Activated CD4-positive, alpha-beta T cell treated with anti-CD3 and anti-CD28 coated beads, Interleukin-2, Interleukin-6, amounts not matched to agents 100 ng/mL and 50 ng/mL, durations not matched to agents 16 hours and 8 hours (primary cell): ENCODE data around the gene C1QA.
"Not testable (repeated sequence)": the region's sequence is repeated elsewhere in the genome, so short reads cannot be mapped to it uniquely, and the experiment has no call there.

Source experiments
- DNase-seq: peaks from one replicate; pipeline ENCODE4 v3.0.0-alpha.2; 2020

The C1QA gene

DNA sequence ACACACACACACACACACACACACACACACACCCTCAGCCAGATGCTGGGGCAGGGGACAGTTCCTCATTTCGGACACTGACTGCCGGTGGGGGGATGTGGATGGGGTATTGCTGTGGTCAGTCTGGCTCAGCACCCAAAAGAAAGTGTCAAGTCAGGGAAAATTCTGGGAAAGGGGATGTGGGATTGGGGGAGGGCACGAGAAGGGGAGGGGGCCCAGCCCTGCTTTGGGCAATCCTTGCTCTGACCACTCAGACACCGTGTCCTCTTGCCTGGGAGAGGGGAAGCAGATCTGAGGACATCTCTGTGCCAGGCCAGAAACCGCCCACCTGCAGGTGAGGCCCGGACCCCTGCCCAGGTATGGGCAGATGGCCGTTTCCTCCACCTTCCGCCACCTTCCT lies 7.0 kb downstream of the C1QA start, which contains the start of gene C1QC:
C1QC (plus strand) TSS at position 253 of the 400 bp plus-strand sequence. CDS start 391 bp downstream, outside the sequence.
- DNase-seq = no peak

DNA sequence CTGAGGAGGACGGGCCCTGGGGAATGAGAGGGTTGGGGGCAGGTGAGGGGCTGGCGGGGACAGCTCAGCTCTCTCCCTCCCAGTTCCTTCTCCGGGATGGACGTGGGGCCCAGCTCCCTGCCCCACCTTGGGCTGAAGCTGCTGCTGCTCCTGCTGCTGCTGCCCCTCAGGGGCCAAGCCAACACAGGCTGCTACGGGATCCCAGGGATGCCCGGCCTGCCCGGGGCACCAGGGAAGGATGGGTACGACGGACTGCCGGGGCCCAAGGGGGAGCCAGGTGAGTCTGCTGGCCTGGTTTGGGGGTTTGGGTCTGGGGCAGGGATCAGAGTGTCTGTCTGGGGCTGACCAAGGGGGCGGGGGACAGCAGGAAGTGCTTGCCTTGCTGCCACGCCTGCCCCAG lies 7.5 kb downstream of the C1QA start:
- DNase-seq = no peak

DNA sequence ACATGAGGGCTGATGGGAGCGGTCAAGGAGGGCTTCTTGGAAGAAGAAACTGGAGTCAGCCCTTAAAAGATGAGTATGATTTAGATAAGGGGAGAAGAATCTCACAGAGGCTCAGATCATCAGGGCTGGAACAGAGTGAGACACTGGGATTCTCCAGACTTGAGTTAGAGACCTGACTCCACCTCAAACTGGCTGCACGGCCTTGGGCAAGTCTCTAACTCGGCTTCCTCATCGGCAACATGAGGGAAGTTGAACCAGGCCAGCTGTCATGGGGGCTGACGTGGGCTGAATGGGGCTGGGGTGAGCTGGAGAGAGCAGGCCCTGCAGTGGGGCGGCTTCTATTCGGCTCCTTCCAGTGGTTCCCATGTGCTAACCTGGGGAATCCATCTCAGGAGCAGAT lies 9.5 kb downstream of the C1QA start:
- no peak for DNase-seq

DNA sequence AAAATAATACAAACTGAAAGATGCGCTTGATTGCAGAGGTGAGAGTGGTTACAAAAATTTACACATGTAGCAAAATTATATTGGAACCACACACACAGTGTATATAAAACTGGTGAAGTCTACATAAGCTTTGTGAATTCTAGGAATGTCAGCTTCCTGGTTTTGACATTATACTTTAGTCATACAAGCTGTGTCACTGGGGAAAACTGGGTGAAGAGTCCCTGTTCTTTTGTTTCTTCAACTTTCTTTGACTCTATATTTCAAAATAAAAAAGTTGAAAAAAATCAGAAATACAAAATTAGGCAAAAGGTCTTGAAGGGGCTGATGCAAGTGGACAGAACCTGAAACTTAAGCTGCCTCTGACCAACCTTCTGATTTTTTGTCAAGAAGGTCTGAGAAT lies 10.0 kb downstream of the C1QA start:
- DNase-seq = no peak

DNA sequence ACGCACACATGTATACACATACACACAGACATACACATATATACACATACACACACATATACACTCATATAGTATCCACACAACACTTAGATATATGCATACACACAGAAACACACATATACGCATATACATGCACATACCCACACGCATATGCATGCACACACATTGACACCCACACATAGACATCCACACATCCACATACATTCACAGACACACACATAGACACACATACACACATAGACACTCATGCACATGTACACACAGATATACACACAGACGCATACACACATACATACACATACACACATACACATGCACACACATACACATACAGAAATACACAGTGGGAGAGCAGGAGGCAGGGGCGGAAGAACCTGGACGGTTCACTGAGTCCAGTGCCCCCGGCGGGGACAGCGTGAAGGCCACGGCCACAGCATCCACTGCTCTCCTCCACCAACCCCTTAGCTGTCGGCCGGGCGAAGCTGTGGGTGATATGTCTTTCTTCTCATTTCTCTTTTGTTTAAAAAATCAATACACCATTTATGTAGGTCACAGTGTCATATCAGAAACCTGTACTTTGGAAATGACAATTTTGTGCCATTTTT lies 13.8 kb downstream of the C1QA start:
- DNase-seq = no peak

DNA sequence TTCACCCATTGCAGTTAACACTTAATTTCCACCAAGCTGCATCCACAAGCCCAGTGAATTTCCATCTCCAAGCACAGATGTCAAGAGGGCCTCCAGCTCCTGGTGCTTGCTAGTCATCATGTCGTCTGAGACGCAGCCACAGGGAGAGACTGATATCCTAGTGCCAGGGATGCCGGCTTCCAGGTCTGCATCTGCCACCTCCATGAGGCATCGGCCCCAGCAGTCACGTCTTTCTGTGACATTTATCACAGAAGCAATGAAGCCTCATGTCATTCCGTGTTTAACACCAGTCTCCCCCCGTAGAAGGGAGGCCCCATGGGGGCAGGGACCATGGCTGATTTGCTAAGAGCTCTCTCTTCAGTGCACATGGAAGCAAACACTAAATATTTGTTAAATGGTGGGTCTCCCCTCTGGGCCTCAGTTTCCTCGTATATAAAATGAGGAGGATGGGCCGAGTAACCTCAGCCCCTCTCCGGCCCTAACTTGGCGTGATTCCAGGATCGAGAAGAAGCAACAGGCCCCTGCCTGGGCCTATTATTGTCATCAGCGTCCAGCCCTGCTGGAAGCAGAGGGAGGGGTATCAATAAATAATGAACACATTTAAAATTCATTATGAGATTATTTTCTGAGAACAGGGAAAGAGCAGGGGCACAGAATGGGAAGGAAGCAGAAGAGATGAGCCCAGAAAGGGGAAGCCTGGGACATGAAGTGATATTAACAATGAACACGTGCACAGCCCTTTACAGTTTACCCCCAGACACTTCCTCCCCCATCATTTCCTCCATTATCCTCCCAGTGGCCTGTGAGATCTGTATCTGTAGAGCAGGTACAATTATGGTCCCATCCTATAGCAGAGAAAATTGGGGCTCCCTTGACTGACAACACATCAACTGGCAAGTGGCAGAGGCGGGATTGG lies 15.8 kb downstream of the C1QA start:
- DNase-seq = no peak

DNA sequence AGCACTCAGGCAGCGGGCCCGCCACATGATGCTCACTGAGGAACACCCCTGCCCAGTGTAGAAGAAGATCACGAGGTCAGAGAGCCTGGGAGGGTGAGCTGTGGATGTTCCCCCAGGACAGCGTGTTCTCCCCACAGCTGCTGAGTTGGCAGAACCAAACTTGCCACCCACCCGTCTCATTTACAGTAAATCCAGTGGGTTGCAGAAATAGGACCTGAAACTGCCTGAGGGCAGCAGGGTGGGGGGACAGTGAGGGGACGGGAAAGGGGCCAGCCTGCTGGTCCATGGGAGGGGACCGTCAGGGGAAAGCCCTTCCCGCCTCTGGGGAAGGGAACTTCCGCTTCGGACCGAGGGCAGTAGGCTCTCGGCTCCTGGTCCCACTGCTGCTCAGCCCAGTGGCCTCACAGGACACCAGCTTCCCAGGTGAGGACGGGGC lies 16.5 kb downstream of the C1QA start, which contains the start of gene C1QB:
C1QB (plus strand) TSS at position 356 of the 436 bp plus-strand sequence. CDS start 6,227 bp downstream, outside the sequence.
- no peak for DNase-seq

DNA sequence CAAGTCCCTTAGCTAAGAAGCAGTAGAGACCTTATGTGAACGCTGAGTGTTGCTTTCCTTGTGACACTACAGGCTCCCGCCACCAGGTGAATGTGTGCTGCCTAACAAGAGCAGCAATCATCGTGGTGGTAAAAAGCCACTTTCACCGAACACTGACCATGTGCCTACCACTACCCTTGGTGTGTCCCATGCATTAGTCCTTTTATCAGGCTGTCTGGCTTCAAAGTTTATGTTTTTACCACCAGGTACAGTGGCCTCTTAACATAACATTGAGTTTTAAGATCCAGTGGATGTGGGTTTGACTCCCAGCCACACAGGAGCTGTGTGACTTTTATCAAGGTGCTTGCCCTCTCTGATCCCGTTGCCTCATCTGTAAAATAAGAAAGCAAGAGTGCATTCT lies 18.3 kb downstream of the C1QA start:
- no peak for DNase-seq

DNA sequence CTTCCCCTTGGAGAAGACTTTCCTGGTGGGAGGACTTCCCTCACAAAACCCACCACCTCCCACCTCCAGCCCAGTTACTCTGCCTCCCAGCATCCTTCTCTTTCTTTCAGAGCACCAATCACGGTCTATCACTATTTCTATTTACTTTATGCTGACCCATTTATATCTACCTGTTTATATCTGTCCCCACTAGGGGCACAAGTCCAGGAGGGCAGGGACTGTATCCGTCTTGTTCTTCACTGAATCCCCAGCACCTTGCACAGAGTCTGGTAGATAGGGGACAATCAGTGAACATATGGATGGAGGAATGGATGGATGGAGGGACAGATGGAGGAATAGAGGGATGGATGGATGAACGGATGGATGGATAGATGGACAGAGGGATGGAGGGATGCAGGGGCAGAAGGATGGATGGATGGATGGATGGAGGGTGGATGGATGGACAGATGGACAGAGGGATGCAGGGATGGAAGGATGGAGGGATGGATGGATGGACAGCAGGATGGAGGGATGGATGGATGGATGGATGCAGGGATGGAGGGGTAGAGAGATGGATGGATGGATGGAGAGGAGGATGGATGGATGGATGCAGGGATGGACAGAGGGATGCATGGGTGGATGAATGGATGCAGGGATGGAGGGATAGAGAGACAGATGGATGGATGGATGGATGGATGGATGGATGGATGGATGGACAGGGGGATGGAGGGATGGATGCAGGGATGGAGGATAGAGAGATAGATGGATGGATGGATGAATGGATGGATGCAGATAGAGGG lies 22.1 kb downstream of the C1QA start:
- DNase-seq = no peak

DNA sequence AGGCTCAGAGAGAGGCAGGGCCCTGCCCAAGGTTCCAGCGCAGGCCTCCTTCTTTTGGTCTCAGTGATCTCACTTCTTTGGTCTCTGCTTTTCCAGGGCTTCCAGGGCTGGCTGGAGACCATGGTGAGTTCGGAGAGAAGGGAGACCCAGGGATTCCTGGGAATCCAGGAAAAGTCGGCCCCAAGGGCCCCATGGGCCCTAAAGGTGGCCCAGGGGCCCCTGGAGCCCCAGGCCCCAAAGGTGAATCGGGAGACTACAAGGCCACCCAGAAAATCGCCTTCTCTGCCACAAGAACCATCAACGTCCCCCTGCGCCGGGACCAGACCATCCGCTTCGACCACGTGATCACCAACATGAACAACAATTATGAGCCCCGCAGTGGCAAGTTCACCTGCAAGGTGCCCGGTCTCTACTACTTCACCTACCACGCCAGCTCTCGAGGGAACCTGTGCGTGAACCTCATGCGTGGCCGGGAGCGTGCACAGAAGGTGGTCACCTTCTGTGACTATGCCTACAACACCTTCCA lies 24.4 kb downstream of the C1QA start:
- DNase-seq = no peak

DNA sequence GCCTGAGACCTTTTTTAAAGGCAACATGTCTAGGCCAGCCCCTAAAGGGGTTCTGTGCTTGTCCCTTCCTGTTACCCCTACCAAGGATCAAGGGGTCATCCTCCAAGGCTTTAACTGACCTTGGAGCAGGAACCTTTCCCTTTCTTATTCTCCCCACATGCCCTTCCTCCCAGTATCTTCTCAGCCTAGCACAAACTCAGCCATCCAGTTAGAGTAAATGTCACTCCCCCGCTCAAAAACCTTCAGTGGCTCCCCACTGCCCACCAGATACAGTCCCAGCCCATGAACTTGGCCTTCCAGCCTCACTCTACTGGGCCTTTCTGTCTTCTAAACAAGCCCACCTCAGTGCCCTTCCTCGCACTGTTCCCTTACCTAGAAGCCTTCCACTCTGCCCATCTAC lies 25.5 kb downstream of the C1QA start:
- DNase-seq = no peak

DNA sequence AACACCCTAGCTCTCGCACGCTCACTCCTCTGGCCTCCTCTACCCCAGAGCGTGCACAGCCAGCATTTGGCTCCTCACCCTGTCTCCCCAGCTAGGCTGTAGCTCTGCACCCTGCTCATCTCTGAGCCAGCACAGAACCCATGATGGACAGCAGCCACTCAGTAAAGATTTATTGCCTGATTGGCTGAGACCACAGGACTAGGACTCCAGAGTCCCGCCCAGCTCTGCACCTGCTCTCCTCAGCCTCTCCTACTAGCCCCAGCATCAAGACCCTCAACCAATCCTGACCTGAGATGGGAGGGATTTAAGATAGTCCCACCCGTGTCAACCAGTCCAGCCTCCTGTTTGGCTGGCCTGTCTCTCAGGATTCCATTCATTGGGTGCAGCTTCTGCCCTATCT lies 25.9 kb downstream of the C1QA start:
- peak; percentile 12 for DNase-seq

DNA sequence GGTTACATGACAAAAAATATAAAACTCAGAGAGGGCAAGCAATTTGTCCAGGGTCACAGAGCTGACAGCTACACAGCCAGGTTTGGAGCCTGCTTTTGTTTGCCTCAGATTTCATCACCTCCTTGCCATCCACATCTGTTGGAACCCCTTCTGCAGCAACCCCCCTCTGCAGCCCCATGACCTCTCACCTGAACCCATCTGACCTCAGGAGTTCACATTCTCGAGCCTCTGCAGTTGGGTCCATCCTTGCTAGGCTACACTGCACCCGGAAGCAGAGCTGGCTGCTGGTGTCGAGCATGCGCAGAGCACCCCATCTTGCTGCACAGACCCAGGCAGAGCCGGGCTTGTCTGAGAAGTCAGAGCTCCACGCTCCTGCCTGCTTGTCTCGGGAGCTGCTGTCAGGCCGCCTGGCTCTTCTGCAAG lies 26.6 kb downstream of the C1QA start:
- DNase-seq = no peak

DNA sequence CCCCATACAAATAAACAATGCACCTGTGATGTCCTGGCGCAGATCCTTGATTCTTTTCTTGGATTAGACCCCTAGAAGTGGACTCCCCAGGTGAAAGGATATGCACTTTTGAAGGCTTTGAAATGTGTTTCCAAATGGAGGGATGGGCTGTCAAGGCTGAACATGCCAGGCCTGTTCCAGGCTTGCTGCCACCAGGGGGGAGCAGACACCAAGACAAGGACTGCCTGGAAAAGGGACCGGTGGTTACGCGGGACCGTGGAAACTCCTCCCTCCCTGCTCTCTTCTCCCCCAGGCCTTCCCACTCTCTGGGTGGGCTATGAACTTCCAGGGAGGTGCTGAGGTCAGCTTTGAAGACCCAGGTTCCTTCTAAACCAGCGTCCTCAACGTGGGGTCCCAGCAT lies 29.3 kb downstream of the C1QA start:
- no peak for DNase-seq

DNA sequence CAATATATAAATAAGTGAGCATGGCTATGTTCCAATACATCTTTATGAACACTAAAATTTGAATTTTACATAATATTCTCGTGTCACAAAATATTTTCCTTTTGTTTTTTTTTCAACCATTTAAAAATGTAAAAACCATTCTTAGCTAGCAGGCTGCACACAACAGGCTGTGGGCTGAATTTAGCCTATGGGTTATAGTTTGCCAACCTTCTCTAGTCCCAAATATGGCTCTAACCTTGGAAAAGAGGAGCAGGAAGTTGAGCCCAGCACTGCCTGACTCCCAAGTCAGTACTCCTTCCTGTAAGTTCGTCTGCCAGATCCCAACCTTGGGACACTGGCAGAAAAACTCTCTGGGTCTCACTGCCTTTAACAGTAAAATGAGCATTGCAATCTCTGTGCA lies 30.0 kb downstream of the C1QA start:
- DNase-seq = no peak

DNA sequence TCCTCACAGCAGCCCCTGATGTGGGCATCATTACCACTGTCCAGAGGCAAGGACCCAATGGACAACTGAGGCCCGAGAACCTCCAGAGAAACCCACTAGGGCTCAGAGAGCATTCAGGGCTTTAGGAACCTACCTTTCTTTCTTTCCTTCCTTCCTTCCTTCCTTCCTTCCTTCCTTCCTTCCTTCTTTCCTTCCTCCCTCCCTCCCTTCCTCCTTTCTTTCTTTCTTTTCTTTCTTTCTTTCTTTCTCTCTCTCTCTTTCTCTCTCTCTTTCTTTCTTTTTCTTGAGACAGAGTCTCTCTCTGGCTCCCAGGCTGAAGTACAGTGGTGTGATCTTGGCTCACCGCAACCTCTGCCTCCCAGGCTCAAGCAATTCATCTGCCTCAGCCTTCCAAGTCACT lies 32.4 kb downstream of the C1QA start:
- DNase-seq = not testable (repeated sequence)

DNA sequence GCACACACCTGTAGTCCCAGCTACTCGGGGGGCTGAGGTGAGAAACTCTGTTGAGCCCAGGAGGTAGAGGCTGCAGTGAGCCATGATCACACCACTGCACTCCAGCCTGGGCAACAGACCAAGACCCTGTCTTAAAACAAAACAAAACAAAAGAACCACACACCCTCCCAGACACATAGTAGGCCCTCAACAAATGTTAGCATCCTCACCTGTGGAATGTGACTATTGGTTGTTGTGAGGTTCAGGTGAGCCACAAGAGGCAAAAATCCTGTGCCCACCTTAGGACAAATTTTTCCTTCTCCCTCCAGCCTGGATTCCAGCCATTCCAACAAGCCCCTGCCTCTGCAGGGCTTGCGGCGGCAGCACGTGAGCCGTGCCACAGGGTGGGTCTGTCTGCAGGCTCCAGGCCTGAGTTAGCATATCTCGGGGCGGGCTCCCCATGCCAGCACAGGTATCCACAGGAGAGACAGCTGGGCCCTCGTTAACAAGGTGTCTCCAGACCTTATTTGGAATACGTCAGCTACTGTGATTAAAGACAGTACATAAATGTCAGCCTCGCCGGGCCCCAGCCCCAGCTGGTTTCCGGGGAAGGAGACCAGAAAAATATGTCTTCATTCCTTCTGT lies 34.0 kb downstream of the C1QA start:
- DNase-seq = no peak

DNA sequence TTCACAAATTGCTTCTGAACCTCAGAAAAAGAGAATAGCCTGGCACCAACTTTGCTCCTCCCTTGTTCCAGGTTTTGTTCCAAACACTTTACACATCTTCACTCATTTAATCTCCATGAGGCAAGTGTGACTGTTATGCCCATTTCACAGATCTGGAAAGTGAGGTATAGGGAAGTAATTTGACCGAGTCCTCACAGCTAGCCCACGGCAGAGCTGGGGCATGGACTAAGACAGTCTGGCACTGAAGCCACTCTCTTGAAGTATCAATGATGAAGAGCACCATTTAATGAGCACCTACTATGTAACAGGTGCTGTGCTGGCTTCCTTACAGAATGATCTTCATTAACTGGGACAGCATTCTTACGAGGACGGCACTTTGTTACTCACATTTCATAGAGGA lies 35.6 kb downstream of the C1QA start:
- no peak for DNase-seq

DNA sequence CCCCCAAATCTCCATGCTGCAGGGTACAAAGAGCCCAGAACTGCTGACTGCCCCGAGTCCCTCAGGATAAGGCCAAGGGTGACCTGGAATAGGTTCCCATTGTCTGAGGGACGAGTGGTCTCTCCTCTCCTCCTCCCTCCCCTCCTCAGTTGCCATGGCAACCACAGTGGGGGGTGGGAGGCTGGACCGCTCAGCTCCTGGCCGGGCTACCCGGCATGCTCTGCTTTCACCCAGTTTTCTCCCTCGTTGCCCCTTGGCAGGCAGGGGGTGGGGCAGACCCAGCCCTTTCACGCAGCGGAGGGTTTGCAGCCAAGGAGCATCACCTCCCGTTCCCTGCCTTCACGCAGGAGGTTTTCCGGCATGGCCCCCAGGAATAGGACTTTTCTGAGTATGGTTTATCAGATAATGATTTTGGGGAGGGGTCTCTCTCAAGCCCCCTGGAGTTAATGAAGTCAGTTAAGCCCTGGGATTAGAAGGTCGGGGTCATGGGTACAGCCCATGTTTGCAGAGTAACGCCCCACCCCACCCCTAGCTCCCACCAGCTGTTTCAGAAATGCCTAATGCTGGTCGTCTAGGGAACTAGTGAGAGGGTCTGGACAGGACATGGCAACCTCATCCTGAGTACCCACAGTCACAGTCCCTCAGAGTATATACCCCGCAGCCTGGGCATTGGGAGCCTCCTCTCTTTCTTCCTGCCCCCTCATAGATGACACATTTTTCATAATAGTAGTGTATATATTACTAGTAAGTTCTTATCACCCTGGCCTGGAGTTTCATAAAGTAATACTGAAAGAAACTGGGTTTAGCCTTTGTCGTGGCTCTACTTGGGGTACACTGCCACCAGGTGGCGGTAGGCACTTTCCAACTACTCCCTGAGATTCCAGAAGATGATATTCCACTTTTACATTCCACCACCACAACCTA lies 37.3 kb downstream of the C1QA start:
- DNase-seq = peak; percentile 66

DNA sequence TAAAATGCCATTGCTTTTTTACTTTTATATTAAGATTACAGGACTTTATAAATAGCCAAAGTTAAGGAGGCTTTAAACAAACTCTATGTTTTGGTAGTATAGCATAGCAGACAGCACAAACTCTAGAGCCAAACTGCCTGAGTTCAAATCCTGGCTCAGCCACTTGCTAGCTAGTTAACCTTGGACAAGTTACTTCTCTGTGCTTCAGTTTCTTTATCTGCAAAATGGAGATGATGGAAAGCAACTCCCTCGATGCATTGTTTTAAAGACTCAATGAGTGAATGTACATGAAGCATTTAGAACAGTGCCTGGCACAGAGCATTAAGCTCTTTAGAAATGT lies 38.0 kb downstream of the C1QA start:
- no peak for DNase-seq

DNA sequence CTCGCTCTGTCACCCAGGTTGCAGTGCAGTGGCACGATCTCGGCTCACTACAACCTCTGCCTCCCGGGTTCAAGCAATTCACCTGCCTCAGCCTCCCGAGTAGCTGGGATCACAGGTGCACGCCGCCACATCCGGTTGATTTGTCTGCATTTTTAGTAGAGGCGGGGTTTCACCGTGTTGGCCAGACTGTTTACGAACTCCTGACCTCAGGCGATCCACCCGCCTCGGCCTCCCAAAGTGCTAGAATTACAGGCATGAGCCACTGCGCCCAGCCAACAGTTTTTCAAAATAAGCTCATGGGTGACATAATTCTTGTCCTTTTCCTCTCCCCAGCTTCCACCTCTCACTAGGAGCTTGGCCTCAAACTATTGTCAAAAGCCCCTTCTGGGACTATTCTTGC lies 39.7 kb downstream of the C1QA start:
- not testable (repeated sequence) for DNase-seq
